H1 (cell line): ENCODE data around the gene ZBTB20. TPM values are rescaled to one million over a fixed set of nuclear protein-coding genes. Genes with fewer than 3 reads are reported as not detected.

Experiments
- polyA plus RNA-seq, 7 experiments: library from polyadenylated mRNA; depleted of rRNA in 3 of 7; stranded (reverse) in 5 of 7; unstranded in 2 of 7; fragments of >200 nt in 5 of 7; fragments of 200-250 nt in 2 of 7; gene quantifications; 1 replicate in 5 of 7; 2 replicates in 1 of 7; 4 replicates in 1 of 7; pipeline versions ENCODE4 v1.2.1 to v1.2.3, GENCODE V29; 2011 to 2013; ENCODE audit warnings: missing spikeins in 2 of 7, mixed read lengths in 2 of 7
- total RNA-seq: library from RNA; stranded (reverse); fragmentation: NEBNext Ultra II Directional; extraction: Animal tissue kit (Norgen Biotek cat#: 25700); gene quantifications from 2 replicates; pipeline ENCODE4 v1.2.1, GENCODE V29; 2021
- TF ChIP-seq, protein P1 (sequence below): fragments of 300-600 bp; sonication (generic); IDR thresholded peaks from 2 replicates; pipeline ENCODE4 v1.7.1; 2012; ENCODE audit warnings: low read length, moderate library complexity, mild to moderate bottlenecking, inconsistent platforms; ENCODE audit not compliant: insufficient replicate concordance

Gene ZBTB20
- total and polyA plus RNA-seq, 2 of the 8 experiments (the other 6 are each of a cell fraction or from before 2014, with no cell fraction given) = 0.35 to 1.3 TPM

GRCh38 chr3:114331007-114331406 lies 816.1 kb downstream of the ZBTB20 start (continued):
- TF ChIP-seq, protein P1, sequence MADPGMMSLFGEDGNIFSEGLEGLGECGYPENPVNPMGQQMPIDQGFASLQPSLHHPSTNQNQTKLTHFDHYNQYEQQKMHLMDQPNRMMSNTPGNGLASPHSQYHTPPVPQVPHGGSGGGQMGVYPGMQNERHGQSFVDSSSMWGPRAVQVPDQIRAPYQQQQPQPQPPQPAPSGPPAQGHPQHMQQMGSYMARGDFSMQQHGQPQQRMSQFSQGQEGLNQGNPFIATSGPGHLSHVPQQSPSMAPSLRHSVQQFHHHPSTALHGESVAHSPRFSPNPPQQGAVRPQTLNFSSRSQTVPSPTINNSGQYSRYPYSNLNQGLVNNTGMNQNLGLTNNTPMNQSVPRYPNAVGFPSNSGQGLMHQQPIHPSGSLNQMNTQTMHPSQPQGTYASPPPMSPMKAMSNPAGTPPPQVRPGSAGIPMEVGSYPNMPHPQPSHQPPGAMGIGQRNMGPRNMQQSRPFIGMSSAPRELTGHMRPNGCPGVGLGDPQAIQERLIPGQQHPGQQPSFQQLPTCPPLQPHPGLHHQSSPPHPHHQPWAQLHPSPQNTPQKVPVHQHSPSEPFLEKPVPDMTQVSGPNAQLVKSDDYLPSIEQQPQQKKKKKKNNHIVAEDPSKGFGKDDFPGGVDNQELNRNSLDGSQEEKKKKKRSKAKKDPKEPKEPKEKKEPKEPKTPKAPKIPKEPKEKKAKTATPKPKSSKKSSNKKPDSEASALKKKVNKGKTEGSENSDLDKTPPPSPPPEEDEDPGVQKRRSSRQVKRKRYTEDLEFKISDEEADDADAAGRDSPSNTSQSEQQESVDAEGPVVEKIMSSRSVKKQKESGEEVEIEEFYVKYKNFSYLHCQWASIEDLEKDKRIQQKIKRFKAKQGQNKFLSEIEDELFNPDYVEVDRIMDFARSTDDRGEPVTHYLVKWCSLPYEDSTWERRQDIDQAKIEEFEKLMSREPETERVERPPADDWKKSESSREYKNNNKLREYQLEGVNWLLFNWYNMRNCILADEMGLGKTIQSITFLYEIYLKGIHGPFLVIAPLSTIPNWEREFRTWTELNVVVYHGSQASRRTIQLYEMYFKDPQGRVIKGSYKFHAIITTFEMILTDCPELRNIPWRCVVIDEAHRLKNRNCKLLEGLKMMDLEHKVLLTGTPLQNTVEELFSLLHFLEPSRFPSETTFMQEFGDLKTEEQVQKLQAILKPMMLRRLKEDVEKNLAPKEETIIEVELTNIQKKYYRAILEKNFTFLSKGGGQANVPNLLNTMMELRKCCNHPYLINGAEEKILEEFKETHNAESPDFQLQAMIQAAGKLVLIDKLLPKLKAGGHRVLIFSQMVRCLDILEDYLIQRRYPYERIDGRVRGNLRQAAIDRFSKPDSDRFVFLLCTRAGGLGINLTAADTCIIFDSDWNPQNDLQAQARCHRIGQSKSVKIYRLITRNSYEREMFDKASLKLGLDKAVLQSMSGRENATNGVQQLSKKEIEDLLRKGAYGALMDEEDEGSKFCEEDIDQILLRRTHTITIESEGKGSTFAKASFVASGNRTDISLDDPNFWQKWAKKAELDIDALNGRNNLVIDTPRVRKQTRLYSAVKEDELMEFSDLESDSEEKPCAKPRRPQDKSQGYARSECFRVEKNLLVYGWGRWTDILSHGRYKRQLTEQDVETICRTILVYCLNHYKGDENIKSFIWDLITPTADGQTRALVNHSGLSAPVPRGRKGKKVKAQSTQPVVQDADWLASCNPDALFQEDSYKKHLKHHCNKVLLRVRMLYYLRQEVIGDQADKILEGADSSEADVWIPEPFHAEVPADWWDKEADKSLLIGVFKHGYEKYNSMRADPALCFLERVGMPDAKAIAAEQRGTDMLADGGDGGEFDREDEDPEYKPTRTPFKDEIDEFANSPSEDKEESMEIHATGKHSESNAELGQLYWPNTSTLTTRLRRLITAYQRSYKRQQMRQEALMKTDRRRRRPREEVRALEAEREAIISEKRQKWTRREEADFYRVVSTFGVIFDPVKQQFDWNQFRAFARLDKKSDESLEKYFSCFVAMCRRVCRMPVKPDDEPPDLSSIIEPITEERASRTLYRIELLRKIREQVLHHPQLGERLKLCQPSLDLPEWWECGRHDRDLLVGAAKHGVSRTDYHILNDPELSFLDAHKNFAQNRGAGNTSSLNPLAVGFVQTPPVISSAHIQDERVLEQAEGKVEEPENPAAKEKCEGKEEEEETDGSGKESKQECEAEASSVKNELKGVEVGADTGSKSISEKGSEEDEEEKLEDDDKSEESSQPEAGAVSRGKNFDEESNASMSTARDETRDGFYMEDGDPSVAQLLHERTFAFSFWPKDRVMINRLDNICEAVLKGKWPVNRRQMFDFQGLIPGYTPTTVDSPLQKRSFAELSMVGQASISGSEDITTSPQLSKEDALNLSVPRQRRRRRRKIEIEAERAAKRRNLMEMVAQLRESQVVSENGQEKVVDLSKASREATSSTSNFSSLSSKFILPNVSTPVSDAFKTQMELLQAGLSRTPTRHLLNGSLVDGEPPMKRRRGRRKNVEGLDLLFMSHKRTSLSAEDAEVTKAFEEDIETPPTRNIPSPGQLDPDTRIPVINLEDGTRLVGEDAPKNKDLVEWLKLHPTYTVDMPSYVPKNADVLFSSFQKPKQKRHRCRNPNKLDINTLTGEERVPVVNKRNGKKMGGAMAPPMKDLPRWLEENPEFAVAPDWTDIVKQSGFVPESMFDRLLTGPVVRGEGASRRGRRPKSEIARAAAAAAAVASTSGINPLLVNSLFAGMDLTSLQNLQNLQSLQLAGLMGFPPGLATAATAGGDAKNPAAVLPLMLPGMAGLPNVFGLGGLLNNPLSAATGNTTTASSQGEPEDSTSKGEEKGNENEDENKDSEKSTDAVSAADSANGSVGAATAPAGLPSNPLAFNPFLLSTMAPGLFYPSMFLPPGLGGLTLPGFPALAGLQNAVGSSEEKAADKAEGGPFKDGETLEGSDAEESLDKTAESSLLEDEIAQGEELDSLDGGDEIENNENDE = no peak
